ENCODE results near the gene TMEM253. TPM values are rescaled to one million over a fixed set of nuclear protein-coding genes. Genes with fewer than 3 reads are reported as not detected.

Gene TMEM253
- total RNA-seq, 1 donor from 2014 or later: 0.41 TPM

GRCh38 chr14:21098892-21099595 lies 1.8 kb upstream of the TMEM253 start:
- intact Hi-C loops (cut with DNase I): no loop called here
- ATAC-seq (no peak), DNase-seq (ENCODE audit: missing footprints) (no peak)

- DNase-seq (ENCODE audit: missing footprints): no peak
- intact Hi-C loops (cut with DNase I): no loop called here
- ATAC-seq: no peak
Observed at GRCh38 chr14:21099596-21099985, 1.3 kb upstream of the TMEM253 start.

- intact Hi-C loops (cut with DNase I): loop anchor here (2.0 to 5.0 kb wide), 2 partner anchors 61 to 420 kb away; partner anchors contain the start of gene RNASE4
- ATAC-seq (no peak), DNase-seq (ENCODE audit: missing footprints) (no peak)
Observed at GRCh38 chr14:21101802-21102413, 1.0 kb downstream of the TMEM253 start.

- ATAC-seq (no peak), DNase-seq (ENCODE audit: missing footprints) (no peak)
- intact Hi-C loops (cut with DNase I): loop anchor here (2.0 to 5.0 kb wide), 2 partner anchors 62 to 420 kb away; partner anchors contain the start of gene RNASE4
Observed at GRCh38 chr14:21102521-21103410, 1.9 kb downstream of the TMEM253 start.

- ATAC-seq (no peak), DNase-seq (ENCODE audit: missing footprints) (no peak)
- intact Hi-C loops (cut with DNase I): loop anchor here (2.0 to 5.0 kb wide), 2 partner anchors 63 to 421 kb away; partner anchors contain the start of gene RNASE4
Observed at GRCh38 chr14:21103411-21103709, 2.5 kb downstream of the TMEM253 start.

- DNase-seq (ENCODE audit: missing footprints) (peak; percentile 97), ATAC-seq (peak; percentile 96)
- intact Hi-C loops (cut with DNase I): loop anchor here (2.0 to 5.0 kb wide), 2 partner anchors 63 to 422 kb away; partner anchors contain the start of gene RNASE4
Observed at GRCh38 chr14:21103710-21104447, 3.0 kb downstream of the TMEM253 start.

GRCh38 chr14:21104448-21105060 lies 3.7 kb downstream of the TMEM253 start:
- peak; percentile 77 for ATAC-seq
- peak; percentile 92 for DNase-seq (ENCODE audit: missing footprints)
- intact Hi-C loops (cut with DNase I): loop anchor here (5.0 kb wide), 1 partner anchor 422 kb away; the partner anchor contains the start of gene RNASE4

GRCh38 chr14:21105095-21105494 lies 4.2 kb downstream of the TMEM253 start:
- no peak for DNase-seq (ENCODE audit: missing footprints)
- ATAC-seq: no peak
- intact Hi-C loops (cut with DNase I): no loop called here

GRCh38 chr14:21106176-21106497 lies 5.3 kb downstream of the TMEM253 start:
- ATAC-seq (no peak), DNase-seq (ENCODE audit: missing footprints) (no peak)
- intact Hi-C loops (cut with DNase I): loop anchor here (2.0 kb wide), 2 partner anchors 91 to 249 kb away; no protein-coding TSS in a partner anchor

GRCh38 chr14:21106498-21107282 lies 5.8 kb downstream of the TMEM253 start:
- ATAC-seq: peak; percentile 25
- peak; percentile 89 for DNase-seq (ENCODE audit: missing footprints)
- intact Hi-C loops (cut with DNase I): loop anchor here (1.0 to 2.0 kb wide), 3 partner anchors 38 to 250 kb away; no protein-coding TSS in a partner anchor

- no peak for ATAC-seq
- DNase-seq (ENCODE audit: missing footprints): no peak
- intact Hi-C loops (cut with DNase I): loop anchor here (1.0 to 2.0 kb wide), 3 partner anchors 39 to 251 kb away; no protein-coding TSS in a partner anchor
Observed at GRCh38 chr14:21107283-21107800, 6.5 kb downstream of the TMEM253 start.

GRCh38 chr14:21108791-21109190 lies 7.9 kb downstream of the TMEM253 start:
- ATAC-seq (no peak), DNase-seq (ENCODE audit: missing footprints) (no peak)
- intact Hi-C loops (cut with DNase I): no loop called here

GRCh38 chr14:21109377-21110138 lies 8.7 kb downstream of the TMEM253 start:
- intact Hi-C loops (cut with DNase I): no loop called here
- no peak for ATAC-seq
- DNase-seq (ENCODE audit: missing footprints): no peak

GRCh38 chr14:21112255-21112654 lies 11.4 kb downstream of the TMEM253 start:
- DNase-seq (ENCODE audit: missing footprints): no peak
- no peak for ATAC-seq
- intact Hi-C loops (cut with DNase I): no loop called here

- no peak for ATAC-seq
- DNase-seq (ENCODE audit: missing footprints): no peak
- intact Hi-C loops (cut with DNase I): no loop called here
Observed at GRCh38 chr14:21113369-21113768, 12.5 kb downstream of the TMEM253 start.

- ATAC-seq (no peak), DNase-seq (ENCODE audit: missing footprints) (no peak)
- intact Hi-C loops (cut with DNase I): no loop called here
Observed at GRCh38 chr14:21118933-21119332, 18.1 kb downstream of the TMEM253 start.

GRCh38 chr14:21120686-21121085 lies 19.8 kb downstream of the TMEM253 start:
- DNase-seq (ENCODE audit: missing footprints) (no peak), ATAC-seq (no peak)
- intact Hi-C loops (cut with DNase I): no loop called here

Data from Right ventricle myocardium inferior (tissue), 1 donor.